ENCODE data around the gene BLVRB.

BLVRB gene

GRCh38 chr19:40452016-40452415 is 13.5 kb downstream of the BLVRB start:
- no peak overlapping the region for H3K4me3 ChIP-seq (replicated peaks in 1 of 2; ENCODE audit: low read depth in 2 of 2, low read length in 2 of 2)
- TF ChIP-seq CTCF (IDR thresholded peaks at IDR 0.05; ENCODE audit: low read depth, low read length): no peak
- DNase-seq (ENCODE audit: low read depth in 2 of 2): no peak

- TF ChIP-seq CTCF (IDR thresholded peaks at IDR 0.05; ENCODE audit: low read depth, low read length): no peak
- DNase-seq (ENCODE audit: low read depth in 2 of 2): no peak
Observed at GRCh38 chr19:40450664-40451063, 14.9 kb downstream of the BLVRB start.

GRCh38 chr19:40449506-40449905 is 16.0 kb downstream of the BLVRB start:
- DNase-seq (ENCODE audit: low read depth in 2 of 2): no peak
- TF ChIP-seq CTCF (IDR thresholded peaks at IDR 0.05; ENCODE audit: low read depth, low read length): no peak
- no peak overlapping the region for H3K4me3 ChIP-seq (replicated peaks in 1 of 2; ENCODE audit: low read depth in 2 of 2, low read length in 2 of 2)

More at GRCh38 chr19:40450664-40451063, 14.9 kb downstream of the BLVRB start:
- H3K4me3 ChIP-seq (replicated peaks in 1 of 2; ENCODE audit: low read depth in 2 of 2, low read length in 2 of 2): no peak overlapping the region

- H3K4me3 ChIP-seq (replicated peaks in 1 of 2; ENCODE audit: low read depth in 2 of 2, low read length in 2 of 2): no peak overlapping the region
- DNase-seq (ENCODE audit: low read depth in 2 of 2): no peak
- TF ChIP-seq CTCF (IDR thresholded peaks at IDR 0.05; ENCODE audit: low read depth, low read length): no peak
Observed at GRCh38 chr19:40446263-40446784, 19.2 kb downstream of the BLVRB start.

- no peak for TF ChIP-seq CTCF (IDR thresholded peaks at IDR 0.05; ENCODE audit: low read depth, low read length)
- peak in 1 of 2 donors; percentile 18 for DNase-seq (ENCODE audit: low read depth in 2 of 2)
- H3K4me3 ChIP-seq (replicated peaks in 1 of 2; ENCODE audit: low read depth in 2 of 2, low read length in 2 of 2): no peak overlapping the region
Observed at GRCh38 chr19:40445780-40446262, 19.7 kb downstream of the BLVRB start.

- DNase-seq (ENCODE audit: low read depth in 2 of 2): no peak
- H3K4me3 ChIP-seq (replicated peaks in 1 of 2; ENCODE audit: low read depth in 2 of 2, low read length in 2 of 2): peak overlapping the region; percentile 68 to 97
- peak; percentile 9 for TF ChIP-seq CTCF (IDR thresholded peaks at IDR 0.05; ENCODE audit: low read depth, low read length)
Observed at GRCh38 chr19:40444825-40445312, 20.7 kb downstream of the BLVRB start.
